HG03520 (cell line): Measurements from ENCODE around the gene NEK6.

Experiments used
- ATAC-seq: cut with Tn5 transposase; IDR thresholded peaks from one replicate; pipeline ENCODE4 v1.9.1; 2021; ENCODE audit warnings: mild to moderate bottlenecking, moderate library complexity; ENCODE audit not compliant: unreplicated experiment

NEK6 gene

DNA sequence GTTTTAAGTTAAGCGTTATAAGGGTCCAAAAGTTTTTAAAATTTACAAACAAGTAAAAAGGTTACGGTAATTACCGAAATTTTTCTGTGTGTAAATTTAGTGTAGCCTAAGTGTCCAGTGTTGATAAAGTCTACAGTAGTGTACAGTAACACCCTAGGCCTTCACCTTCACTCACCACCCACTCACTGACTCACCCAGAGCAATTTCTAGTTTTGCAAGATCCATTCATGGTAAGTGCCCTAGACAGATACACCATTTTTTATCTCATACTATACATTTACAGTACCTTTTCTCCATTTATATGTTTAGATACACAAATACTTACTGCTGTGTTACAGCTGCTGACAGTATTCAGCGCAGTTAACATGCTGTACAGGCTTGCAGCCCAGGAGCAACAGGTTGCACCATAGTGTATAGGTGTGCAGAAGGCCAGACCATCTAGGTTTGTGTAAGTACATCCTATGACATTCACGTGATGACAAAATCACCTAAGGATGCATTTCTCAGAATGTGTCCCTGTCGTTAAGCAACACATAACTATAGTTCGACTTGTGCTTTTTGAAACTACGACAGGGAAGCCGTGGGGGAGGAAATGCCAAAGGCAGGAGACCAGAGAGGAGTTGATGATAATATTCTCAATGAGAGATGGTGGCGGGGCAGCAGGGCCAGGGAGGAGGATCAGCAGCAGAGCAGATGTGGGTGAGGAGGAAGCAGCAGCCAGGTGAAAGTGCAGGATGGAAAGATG, 108.9 kb downstream of the NEK6 start:
- ATAC-seq = no peak

DNA sequence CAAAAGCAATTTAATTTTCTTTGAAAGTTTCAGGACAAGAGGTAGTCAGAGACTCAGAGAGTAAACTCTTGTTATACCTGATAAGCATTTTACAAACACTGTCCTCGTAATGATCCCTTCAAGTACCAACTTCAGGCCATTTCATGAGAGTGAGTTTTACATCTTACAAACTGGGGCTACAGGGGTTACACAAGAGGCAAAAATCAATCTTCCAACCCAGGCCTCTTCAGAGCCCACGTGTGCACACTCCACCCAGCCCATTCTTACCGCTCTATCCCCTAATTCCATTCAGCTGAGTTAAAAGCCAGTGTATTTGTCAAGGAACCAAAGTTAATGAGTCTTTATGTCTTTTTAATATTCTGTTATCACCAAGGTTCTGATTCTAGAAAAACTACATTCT, 110.9 kb downstream of the NEK6 start:
- no peak for ATAC-seq

DNA sequence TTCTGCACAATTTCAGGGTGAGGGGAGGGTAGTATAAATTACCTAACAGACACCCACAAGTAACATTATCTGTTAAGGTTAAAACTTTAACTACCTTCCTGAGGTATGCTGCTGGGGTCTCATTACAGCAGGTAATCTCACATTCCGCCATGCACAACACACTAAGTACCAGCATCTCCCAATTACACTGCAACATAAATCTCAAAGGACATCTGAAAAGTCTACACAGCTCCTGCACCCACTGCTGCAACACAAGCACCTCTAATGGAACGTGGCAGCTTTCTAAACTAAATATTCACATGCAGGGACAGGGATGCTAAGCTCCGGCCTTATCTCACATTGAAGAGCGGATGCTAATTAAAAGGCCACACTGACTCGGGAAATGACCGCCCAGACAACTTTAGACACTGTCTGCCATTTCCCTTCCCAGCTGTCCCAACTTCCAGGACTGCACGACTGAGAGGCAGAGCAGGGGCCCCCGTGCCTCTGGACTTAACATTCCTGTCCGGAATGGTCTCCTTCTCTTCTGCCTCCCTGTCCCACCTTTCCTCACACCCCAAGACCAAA, 111.6 kb downstream of the NEK6 start:
- no peak for ATAC-seq

DNA sequence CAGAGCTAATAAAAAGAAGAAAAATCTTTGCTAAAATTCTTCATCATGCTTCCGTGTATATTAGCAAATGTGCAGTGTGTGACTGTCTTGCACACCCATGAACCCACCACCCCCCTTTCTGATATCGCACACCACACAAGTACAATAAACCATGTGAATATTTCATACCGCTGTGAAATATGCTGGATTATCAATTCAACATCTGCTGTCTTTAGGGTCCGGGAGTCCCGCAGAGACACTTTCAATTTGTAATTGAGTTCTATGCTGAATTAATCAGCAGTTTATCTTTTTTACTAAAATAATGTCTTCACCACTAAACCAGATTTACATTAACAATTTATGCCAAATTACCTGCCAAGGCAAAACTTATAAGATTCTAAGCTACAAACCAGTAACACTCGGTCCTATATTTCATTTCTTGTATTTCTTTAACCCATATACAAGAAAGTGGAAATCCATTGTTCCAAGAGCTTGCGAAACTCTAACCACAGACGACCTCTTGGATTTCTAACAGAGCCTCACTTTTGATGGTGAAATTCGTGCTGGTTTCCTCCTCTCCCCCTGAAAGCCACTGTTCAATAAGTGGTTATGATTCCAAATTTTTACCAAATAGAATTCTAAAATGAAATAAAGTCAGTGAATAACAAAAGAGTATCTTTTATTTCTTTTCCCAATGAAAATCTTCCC, 113.3 kb downstream of the NEK6 start:
- ATAC-seq = no peak

DNA sequence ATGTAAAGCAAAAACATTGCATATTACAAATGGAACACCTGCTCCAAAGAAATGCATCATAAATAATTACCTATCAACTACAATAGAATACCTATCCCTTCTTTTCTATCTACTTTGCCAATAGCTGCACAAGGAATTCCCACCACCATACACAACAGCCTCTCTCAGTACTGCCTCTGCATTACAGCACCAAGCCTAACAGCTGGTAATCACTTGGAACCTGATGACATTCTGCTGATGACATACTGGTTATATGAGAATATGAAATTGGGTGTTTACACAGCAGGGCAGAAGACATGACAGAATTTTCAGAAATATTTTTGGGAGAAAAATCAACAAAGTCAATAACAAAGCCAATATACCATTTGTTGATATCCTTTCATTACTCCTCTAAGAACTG, 114.3 kb downstream of the NEK6 start:
- no peak for ATAC-seq

DNA sequence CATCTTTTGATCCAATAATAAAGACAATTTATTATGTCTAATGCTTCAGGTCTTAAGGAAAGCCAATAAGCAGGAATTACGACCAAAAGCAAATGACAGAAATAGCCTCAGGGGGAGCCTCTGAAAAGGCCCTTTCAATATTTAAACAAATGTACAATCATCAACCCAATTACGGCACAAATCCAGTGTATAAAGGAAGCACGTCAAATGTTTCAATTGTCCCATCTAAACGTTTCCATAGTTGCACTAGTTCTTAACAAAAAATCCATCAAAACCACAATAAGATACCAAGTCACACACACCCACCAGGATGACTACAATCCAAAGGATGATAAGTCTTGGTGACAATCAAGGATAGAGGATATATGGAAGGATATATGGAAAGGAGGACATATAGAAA, 115.6 kb downstream of the NEK6 start:
- ATAC-seq = no peak

DNA sequence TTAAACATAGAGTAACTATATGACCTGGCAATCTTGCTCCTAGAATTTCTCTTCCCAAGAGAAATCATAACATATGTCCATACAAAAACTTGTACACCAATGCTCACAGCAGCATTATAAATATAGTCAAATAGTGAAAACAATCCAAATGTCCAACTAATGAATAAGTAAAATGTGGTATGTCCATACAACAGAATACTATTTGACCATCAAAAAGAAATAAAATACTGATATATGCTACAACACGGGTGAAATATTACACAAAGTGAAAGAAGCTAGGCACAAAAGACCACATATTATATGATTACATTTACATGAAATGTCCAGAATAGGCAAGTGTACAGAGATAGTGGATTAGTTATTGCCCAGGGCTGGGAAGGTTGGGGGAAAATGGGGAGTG, 116.1 kb downstream of the NEK6 start:
- no peak for ATAC-seq

DNA sequence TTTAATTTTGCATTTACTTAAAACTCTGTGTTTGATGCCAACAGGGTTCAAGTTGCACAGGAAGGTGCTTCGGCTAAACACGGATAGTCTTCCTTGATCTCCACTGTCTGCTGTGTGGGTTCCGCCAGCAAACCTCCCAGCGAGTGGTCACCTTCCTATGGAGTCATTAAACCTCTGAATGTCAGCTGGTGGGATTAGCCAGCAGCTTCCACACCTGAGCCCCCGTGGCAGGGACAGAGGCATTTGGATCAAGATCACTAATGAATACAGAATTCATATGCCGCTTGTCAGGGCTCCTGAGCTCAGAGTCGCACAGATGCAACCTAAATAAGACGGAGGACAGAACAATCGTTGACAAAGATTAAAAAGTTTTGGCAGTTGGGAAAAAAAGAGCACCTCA, 118.0 kb downstream of the NEK6 start:
- ATAC-seq = no peak

DNA sequence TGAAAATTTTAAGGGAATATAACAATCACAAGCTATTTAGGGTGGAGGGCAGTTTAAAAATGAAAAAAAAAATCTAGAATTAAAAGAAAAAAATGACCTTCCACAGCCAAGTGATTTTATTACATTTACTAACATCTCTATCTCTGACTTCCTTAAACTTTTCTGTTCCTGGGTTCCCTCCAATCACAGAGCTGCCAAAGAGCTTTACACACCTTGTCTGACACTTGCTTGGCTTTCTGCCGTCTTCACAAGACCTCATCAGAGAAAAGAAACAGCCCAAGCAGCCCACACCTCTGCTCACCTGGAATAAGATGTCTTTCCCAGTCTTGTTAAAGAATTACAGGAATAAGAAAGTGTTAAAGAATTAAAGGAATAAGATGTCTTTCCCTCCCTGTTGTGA, 118.6 kb downstream of the NEK6 start:
- no peak for ATAC-seq

DNA sequence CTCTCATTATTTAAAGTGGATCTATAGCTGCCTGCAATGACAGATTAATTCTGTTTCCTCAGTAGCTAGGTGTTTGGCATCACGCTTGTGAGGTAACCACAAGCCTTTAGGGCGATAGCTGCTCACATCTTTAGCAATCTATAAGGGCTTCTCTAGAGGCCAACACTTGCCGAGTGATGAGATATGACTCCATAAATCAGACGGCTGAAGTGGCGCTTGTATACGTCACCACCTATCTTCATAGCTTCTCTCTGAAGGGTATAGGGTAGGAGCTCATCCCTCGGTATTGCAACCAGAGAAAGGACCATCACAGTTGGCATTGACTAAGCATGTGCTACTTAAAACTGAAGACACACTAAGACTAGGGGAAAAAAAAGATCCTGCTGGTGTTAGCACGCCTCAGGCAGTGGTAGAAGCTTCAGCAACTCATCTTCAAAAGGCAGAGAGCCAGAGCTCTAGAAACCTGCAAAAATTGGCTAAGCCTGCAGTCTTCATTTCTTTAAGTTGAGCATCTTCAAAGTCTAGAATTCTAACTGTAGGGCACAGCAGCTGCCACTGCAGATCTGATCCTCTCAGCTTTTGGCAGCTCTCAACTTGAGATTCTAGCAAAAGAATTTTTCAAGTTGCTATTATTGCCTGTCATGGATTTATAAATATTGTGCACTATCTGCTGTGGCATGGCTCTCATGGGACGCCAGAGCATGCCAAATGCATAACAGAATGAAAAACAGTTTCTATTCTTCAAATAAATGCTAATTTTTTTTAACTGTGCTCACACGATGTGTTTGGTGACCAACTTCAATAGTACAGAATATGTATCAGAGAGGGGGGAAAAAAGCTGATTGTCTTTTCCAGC, 120.0 kb downstream of the NEK6 start:
- no peak for ATAC-seq

DNA sequence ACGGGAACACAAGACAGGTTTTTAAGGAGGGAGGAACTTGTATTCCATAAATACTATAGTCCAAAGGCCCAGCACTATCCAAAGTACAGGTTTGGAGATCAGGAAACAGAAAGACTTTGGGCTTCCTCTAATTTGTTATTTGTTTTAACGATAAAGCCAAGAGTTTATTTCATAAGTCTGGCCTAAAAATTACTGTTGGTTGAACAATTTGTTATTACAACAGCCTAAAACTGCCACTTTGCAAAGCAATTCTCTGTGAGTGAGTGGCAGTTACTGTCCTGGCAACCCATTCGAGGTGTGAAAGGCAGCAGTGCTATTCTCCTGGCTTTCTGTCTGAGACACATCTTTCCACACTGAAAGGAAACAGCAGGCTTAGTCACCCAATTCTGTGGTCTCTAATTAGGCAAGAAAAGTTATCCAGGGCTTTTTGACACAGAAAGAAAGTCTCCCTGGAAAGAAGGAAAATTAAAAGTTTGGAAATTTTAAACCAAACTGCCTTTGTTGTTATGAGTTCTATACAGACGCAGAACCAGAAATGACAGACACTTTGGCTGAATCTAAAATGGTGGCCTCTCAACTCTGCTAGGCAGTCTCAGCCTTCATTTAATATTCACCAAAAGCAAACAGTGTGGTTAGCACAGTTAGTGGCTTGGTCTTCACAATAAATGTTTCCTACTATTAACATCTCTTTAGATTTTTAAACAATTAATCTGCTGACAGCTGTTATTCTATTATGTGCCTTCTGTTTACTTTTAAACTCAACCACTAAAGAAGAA, 123.6 kb downstream of the NEK6 start:
- ATAC-seq = no peak

DNA sequence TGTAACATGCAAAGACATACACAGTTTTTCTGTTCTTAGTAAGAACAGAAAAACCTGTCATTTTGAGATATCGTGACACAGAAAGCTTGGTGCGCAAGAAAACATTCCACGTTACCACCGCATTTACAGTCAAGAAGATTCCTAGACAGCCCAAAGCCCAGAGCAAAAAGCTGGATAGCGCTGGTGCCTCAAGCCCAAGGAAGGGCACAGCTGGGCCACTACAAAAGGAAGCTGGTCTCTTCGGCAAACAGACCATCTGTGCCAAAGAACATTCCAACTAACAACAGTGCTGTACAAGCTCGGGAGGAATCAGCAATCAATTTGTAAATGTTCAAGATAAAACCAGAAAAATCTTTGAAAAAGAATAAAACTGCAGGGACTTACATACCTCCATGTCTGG, 126.5 kb downstream of the NEK6 start:
- no peak for ATAC-seq

DNA sequence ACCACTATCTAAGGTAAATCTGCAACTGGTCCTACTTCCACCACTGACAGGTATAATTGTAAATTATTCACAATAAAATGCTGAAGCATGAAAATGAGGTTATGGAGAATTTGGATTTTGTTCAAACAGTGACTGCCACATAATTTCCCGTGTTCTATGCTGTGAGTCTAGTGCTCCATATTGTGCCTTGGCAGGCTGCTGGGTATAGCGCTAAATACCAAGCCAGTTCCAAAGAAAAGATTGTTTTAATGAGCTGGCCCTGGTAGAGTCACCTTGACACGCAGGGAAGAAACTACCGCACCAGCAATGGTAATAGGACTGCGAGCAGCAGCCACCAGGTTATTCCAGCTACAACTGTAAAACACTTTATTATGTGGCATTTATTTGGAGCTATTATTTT, 127.1 kb downstream of the NEK6 start:
- ATAC-seq = no peak

DNA sequence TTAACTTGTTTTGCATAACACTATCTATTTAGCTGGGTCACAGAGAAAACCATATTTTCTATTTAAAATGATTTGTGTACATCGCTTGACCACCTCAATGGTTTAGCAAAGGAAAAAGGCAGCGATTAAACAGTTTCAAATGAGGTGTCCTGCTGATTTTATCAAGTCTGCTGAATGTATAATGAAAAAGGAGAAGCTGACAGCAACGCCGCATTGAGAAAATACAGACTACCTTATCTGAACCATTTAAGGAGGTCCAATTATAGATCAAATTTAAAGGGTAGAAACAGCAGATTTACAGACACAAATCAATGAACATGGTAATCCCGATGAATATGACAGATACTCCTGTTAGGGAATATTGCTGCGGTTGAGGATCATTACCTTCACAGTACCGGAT, 127.9 kb downstream of the NEK6 start:
- ATAC-seq = no peak

DNA sequence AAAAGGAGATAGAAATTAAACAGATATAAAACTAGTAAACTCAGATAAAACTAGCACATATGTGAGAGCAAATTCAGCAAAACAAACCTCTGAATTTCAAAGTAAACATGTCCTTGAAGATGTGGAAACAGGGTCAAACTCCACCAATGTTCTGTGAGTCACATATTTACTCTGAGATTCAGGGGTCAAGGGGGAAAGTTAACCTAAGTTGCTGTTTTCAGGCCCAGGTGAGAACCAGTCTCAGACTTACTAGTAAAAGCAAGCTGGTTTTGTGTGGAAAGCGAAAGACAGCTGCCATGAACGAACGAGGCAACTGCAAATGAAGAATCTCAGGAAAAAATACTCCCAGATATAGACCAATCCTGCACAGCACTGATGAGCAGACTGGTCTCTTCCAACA, 128.5 kb downstream of the NEK6 start:
- no peak for ATAC-seq

DNA sequence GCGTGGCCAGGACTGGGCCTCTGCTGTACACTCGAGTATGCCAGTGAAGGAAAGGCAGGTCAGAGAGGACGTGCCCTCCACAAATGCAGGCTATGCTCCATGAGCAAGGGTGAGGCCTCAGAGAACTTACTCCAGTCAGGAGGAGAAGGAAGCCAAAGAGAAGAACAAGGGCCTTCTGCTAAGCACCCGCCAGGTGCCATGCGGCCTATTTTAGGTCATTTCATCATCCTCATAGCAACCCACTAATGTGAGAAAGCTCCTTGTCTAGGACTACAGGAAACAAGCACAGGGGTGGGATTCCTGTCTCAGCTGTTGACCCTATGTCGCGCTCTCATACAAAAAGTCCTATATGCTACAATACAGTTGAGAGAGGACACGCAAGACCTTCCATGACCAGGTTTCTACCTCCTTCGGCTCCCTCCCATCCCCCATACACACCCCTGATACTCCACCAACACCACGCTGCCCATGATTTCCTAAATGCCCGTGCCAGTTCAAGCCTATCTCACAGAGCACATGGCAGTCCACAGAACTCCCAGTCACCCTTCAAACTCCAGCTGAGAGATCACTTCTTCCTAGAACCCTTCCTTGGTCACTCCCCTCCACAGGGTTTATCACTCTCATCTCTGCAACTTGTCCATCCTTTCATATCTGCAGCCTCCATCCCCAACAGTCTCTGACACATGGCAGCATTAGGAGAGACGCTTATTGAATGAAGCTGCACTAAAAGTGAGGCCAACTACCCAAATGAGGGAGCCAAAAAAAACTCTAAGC, 130.7 kb downstream of the NEK6 start:
- ATAC-seq = no peak

DNA sequence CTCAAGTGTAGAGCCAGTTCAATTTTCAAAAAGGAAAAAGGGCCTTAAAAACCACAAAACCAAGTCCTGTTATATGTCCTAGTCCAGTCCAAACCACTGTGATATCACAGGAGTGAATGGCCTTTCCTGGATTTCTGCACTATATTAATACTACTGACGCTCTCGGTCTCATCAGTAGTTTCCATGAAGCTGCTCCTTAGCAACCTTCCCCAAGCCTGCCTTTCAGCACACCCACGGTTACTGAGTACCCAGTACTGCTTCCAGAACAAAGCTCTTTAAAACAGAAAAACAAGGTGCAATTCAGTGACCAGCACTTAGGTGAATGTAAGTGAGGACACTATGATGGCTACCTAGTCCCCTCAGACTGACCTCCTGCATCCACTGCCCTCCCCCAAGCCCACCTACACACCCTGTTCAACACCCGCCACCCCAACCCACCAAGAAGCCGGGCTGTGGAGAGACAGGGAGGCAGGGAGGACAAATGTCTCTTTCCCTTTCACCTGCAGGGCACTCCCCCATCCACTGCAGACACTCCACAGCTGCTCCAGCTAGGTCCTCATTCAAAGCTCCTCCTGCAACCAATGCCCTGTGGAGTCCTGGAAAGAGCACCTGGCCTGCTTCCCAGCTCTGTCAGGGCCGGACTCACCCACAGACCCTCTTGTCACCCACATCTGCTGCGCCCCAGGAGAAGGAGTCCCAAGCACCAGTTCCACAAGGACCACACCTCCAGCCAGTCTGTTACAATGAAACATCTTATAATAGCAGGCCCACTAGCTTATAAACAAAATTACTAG, 131.6 kb downstream of the NEK6 start:
- ATAC-seq = no peak

DNA sequence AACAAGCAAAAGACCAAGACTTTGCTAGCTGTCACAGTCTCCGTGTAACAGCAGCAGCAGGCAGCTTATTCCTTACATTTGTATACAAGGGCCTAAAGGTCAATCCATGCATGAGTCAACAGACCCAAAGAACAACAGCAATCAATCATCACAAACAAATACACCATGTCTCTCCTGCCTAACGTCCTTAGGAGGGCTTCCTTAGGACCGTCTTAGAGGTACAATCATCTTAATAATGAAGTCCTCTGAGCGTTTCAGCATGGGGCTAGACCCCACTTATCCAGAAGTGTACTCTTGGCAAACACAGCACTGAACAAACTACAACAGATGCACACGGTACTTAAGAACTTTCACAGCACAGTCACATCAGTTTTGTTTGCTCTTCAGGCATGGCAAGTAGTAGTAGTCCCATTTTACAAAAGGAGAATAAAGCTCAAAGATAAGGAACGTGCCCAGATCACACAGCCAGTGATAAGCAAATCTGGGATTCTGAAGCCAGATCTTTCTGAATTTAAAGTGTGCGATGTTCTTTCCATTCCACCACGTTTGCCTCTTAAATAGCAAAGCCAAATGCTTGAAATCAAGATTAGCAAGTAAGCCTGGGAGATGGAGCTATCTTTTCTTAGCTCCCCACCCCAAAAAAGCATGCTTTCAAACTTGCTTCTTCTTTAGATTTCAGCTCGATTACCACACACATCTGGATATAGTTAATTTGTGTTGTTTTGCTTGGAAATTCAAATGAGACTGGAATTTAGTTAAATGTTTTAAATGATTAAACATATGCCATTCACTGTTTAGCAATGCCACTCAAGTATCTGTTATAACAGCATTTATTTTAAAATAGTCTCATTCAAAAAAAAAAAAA, 133.3 kb downstream of the NEK6 start:
- no peak for ATAC-seq
